Testis (tissue), 2 donors: ENCODE measurements around the gene CCDC40.

ENCODE experiments used
- CTCF ChIP-seq, 3 experiments: fragments of 450-650 bp in 2 of 3; fragments of 200-600 bp in 1 of 3; sonication (generic) in 1 of 3; IDR thresholded peaks; one replicate each; pipeline ENCODE4 v1.5.1; 2016 to 2019; ENCODE audit warnings: antibody characterized with exemption in 3 of 3, mild to moderate bottlenecking in 2 of 3, moderate library complexity in 1 of 3
- POLR2A ChIP-seq: fragments of 450-650 bp; IDR thresholded peaks from one replicate; pipeline ENCODE4 v1.6.1; 2017; ENCODE audit warnings: antibody characterized with exemption, mild to moderate bottlenecking, moderate library complexity

DNA sequence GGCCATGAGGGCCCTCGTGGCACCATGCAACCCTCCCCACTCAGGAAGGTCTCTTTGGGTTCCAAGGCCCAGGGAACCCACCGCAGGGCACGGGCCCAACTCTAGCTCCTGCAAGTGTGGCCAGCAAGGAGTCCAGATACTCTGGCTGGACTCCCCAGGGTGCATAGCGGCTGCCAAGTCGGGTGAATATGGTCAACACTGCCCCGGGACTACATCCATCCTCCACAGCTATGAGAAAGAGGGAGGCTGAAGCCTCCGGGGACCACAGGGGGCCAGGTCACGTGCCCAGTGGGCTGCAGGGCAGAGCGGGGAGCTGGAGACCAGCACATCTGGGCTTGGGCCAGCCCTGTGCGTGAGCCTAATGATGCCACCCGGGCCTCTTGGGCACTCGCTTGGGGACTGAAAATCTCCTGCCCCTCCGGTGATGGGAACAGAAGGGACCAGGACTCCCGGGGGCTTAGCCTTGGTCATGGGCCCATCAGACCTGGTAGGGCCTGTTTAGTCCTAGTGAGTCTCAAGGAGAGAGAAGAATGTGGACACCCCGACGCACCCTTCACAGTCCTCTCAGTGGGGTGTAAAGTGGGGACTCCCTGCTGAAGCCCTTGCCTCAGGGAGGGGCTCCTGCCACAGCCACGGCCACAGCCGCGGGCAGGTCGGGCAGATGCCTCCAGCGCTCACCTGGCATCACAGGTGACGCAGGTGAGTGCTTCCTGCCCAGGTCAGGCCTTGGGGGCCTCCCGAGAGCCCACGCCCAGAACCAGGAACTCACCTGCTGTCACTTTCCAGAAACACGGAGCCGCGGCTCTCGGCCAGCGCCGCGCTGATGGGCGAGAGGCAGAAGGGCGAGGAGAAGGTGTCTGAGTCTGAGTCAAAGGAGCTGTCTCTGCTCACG is 26.8 kb upstream of the CCDC40 start:
- TF ChIP-seq CTCF (IDR thresholded peaks at IDR 0.05) (no peak), POLR2A (no peak)
